AG10803 (cell line): ENCODE data around the gene GRAMD2A.
A peak's percentile ranks its signal among the peaks of the same experiment; 100 is the strongest.

Experiments used
- DNase-seq: peaks from one replicate; pipeline ENCODE4 v3.0.0; 2010; ENCODE audit warnings: low read depth
- H3K4me3 ChIP-seq: 2 replicates; pipeline ENCODE4 v1.5.1; 2011; ENCODE audit warnings: mild to moderate bottlenecking, low read length, control low read depth
- TF ChIP-seq, protein P1 (sequence below): conservative IDR thresholded peaks from 2 replicates; pipeline ENCODE4 v1.5.1; 2011; ENCODE audit warnings: mild to moderate bottlenecking, low read length, control low read depth, inconsistent platforms

GRAMD2A gene

GRCh38 chr15:72217216-72217615 lies 19.6 kb upstream of the GRAMD2A start:
- TF ChIP-seq, protein P1, sequence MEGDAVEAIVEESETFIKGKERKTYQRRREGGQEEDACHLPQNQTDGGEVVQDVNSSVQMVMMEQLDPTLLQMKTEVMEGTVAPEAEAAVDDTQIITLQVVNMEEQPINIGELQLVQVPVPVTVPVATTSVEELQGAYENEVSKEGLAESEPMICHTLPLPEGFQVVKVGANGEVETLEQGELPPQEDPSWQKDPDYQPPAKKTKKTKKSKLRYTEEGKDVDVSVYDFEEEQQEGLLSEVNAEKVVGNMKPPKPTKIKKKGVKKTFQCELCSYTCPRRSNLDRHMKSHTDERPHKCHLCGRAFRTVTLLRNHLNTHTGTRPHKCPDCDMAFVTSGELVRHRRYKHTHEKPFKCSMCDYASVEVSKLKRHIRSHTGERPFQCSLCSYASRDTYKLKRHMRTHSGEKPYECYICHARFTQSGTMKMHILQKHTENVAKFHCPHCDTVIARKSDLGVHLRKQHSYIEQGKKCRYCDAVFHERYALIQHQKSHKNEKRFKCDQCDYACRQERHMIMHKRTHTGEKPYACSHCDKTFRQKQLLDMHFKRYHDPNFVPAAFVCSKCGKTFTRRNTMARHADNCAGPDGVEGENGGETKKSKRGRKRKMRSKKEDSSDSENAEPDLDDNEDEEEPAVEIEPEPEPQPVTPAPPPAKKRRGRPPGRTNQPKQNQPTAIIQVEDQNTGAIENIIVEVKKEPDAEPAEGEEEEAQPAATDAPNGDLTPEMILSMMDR, result no peak
- no peak overlapping the region for H3K4me3 ChIP-seq

GRCh38 chr15:72216079-72216478 lies 18.5 kb upstream of the GRAMD2A start:
- H3K4me3 ChIP-seq, result no peak overlapping the region
- no peak for DNase-seq
- TF ChIP-seq, protein P1, result no peak

More at GRCh38 chr15:72217216-72217615, 19.6 kb upstream of the GRAMD2A start:
- DNase-seq, result no peak

- H3K4me3 ChIP-seq, result no peak overlapping the region
- DNase-seq, result no peak
- TF ChIP-seq, protein P1, result no peak
Measured at GRCh38 chr15:72207558-72208085, 10.0 kb upstream of the GRAMD2A start.

DNA sequence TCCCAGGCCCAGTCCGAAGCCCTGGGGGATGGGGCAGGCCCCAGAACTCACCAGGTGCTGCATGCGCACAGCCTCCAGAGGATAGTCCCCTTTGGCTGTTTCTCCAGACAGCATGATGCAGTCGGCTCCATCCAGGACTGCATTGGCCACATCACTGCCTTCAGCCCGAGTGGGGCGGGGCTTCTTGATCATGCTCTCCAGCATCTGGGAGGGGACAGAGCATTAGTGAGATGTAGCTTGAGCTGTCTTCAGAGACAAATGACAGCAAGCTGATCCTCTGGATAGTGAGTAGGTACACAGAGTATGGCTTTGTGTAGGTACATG lies 9.1 kb upstream of the GRAMD2A start:
- no peak for DNase-seq
- TF ChIP-seq, protein P1, result no peak
- no peak overlapping the region for H3K4me3 ChIP-seq

DNA sequence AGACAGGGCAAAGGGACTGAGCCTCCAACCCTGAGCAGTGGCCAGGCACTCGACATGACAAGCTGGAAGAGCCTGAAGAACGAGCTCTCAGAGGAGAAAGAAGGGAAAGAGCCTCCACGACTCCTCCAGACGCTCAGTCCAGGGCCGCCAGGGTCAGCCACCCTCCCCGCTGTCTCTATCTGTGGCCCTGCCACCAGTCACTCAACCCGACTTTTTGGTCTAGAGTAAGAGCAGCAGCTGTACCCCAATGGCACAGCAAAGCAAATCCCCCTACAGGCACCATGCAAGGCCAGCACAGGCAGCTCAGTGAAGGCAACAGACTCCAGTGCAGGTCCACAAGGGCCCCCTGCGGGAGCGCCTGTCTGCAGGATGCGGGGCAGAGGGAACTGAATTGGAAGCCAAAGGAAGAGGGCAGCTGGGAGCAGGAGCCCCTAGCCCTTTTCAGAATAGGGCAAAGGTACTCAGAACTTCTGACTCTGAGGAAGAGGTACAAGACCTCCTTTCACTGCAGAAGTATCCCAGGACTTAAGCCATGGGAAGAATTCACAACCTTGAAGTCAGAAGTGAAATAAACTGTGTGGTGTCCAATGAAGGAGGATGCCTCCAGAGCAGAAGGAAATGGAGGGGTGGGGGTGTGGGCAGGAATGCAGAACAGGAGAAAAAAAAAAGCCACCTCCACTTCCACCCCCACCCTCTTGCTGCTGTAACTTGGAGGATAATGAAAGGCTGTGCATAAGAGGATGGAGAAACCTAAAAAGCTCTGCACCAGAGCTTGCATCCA lies 8.5 kb upstream of the GRAMD2A start:
- DNase-seq, result no peak
- H3K4me3 ChIP-seq, result no peak overlapping the region
- TF ChIP-seq, protein P1, result no peak

GRCh38 chr15:72205273-72205672 lies 7.7 kb upstream of the GRAMD2A start:
- DNase-seq, result no peak
- TF ChIP-seq, protein P1, result no peak
- no peak overlapping the region for H3K4me3 ChIP-seq

GRCh38 chr15:72203507-72203837 lies 5.9 kb upstream of the GRAMD2A start:
- H3K4me3 ChIP-seq, result no peak overlapping the region
- DNase-seq, result peak; percentile 91
- TF ChIP-seq, protein P1, result no peak
